Neural cell (in vitro differentiated cells): ENCODE results near the gene SLC6A19. TPM values are rescaled to one million over a fixed set of nuclear protein-coding genes. Genes with fewer than 3 reads are reported as not detected.

Source experiments
- H2AFZ ChIP-seq: fragments of 200-600, 300-800 bp; sonication (generic), shearing (Covaris generic); 2 replicates; pipeline ENCODE4 v1.6.0; 2014; ENCODE audit warnings: low read depth, mild to moderate bottlenecking, antibody characterized with exemption, low read length, moderate library complexity
- H3F3A ChIP-seq: fragments of 200-600 bp; shearing (Covaris generic); 2 replicates; pipeline ENCODE4 v1.6.1; 2016; ENCODE audit warnings: mild to moderate bottlenecking, moderate library complexity, mixed read lengths, antibody characterized with exemption, low read length; ENCODE audit not compliant: insufficient read depth, poor library complexity, severe bottlenecking
- H3K27ac ChIP-seq: fragments of 200-600, 300-800 bp; sonication (generic), shearing (Covaris generic); 2 replicates; pipeline ENCODE4 v1.5.1; 2014; ENCODE audit warnings: mild to moderate bottlenecking, low read length, moderate library complexity
- H3K27me3 ChIP-seq: fragments of 300-800, 200-600 bp; sonication (generic), shearing (Covaris generic); 2 replicates; pipeline ENCODE4 v1.6.0; 2014; ENCODE audit warnings: mild to moderate bottlenecking, low read depth, low read length, moderate library complexity; ENCODE audit not compliant: insufficient read depth
- H3K36me3 ChIP-seq: fragments of 300-800, 200-600 bp; sonication (generic), shearing (Covaris generic); 2 replicates; pipeline ENCODE4 v1.5.1; 2014; ENCODE audit warnings: mild to moderate bottlenecking, antibody characterized with exemption, low read length, moderate library complexity; ENCODE audit not compliant: insufficient read depth
- H3K4me2 ChIP-seq: fragments of 300-800, 200-600 bp; sonication (generic), shearing (Covaris generic); 2 replicates; pipeline ENCODE4 v1.6.0; 2014; ENCODE audit warnings: mild to moderate bottlenecking, low read length
- H3K4me3 ChIP-seq: fragments of 300-800, 200-600 bp; sonication (generic), shearing (Covaris generic); 2 replicates; pipeline ENCODE4 v1.5.1; 2014; ENCODE audit warnings: mild to moderate bottlenecking, low read length, moderate library complexity
- H3K79me2 ChIP-seq: fragments of 200-600 bp; shearing (Covaris generic); replicated peaks from 2 replicates; pipeline ENCODE4 v1.6.0; 2014; ENCODE audit warnings: mild to moderate bottlenecking, low read length, moderate library complexity; ENCODE audit not compliant: insufficient read depth
- H3K9ac ChIP-seq: fragments of 300-800, 200-600 bp; sonication (generic), shearing (Covaris generic); 2 replicates; pipeline ENCODE4 v1.6.1; 2016; ENCODE audit warnings: mild to moderate bottlenecking, low read length, mixed read lengths
- H3K9me2 ChIP-seq: fragments of 200-600 bp; shearing (Covaris generic); 2 replicates; pipeline ENCODE4 v1.6.1; 2016; ENCODE audit warnings: mild to moderate bottlenecking, low read length, mixed read lengths; ENCODE audit not compliant: insufficient read depth
- H3K9me3 ChIP-seq: fragments of 200-600, 300-800 bp; sonication (generic), shearing (Covaris generic); 2 replicates; pipeline ENCODE4 v1.6.1; 2016; ENCODE audit warnings: mild to moderate bottlenecking, mixed run types, low read length, moderate library complexity, mixed read lengths
- H4K20me1 ChIP-seq: fragments of 200-600 bp; shearing (Covaris generic); 2 replicates; pipeline ENCODE4 v1.6.1; 2016; ENCODE audit warnings: mild to moderate bottlenecking, mixed run types; ENCODE audit not compliant: insufficient read depth
- CTCF ChIP-seq: fragments of 450-650 bp; IDR thresholded peaks from 2 replicates; pipeline ENCODE4 v1.5.1; 2014; ENCODE audit warnings: antibody characterized with exemption, mild to moderate bottlenecking, moderate library complexity; ENCODE audit not compliant: poor library complexity, severe bottlenecking
- EP300 ChIP-seq: fragments of 450-650 bp; conservative IDR thresholded peaks from 2 replicates; pipeline ENCODE4 v1.6.1; 2014; ENCODE audit warnings: antibody characterized with exemption, mild to moderate bottlenecking, moderate library complexity; ENCODE audit not compliant: poor library complexity, severe bottlenecking
- EZH2 ChIP-seq: fragments of 200-600, 300-800 bp; shearing (Covaris generic), sonication (generic); IDR thresholded peaks from 2 replicates; pipeline ENCODE4 v1.6.1; 2014; ENCODE audit warnings: antibody characterized with exemption, low read length, borderline replicate concordance, mild to moderate bottlenecking; ENCODE audit not compliant: insufficient read depth, poor library complexity, severe bottlenecking
- MXI1 ChIP-seq: fragments of 450-650 bp; conservative IDR thresholded peaks from 2 replicates; pipeline ENCODE4 v1.6.1; 2014; ENCODE audit warnings: antibody characterized with exemption, mild to moderate bottlenecking; ENCODE audit not compliant: poor library complexity, severe bottlenecking
- POLR2AphosphoS5 ChIP-seq: IDR thresholded peaks from 2 replicates; pipeline ENCODE4 v1.6.1; 2012
- RAD21 ChIP-seq: fragments of 450-650 bp; conservative IDR thresholded peaks from 2 replicates; pipeline ENCODE4 v1.6.1; 2014; ENCODE audit warnings: antibody characterized with exemption, mild to moderate bottlenecking, moderate library complexity
- SMC3 ChIP-seq: fragments of 450-650 bp; conservative IDR thresholded peaks from 2 replicates; pipeline ENCODE4 v1.6.1; 2014; ENCODE audit warnings: antibody characterized with exemption, mild to moderate bottlenecking, moderate library complexity; ENCODE audit not compliant: poor library complexity
- TAF1 ChIP-seq: IDR thresholded peaks from 2 replicates; pipeline ENCODE4 v1.6.1; 2012; ENCODE audit warnings: low read depth
- polyA plus RNA-seq: library from polyadenylated mRNA; depleted of rRNA; stranded (reverse); fragments of >200 nt; gene quantifications from 2 replicates; pipeline ENCODE4 v1.2.3, GENCODE V29; 2014
- TF ChIP-seq, protein P1 (sequence below): IDR thresholded peaks from 2 replicates; pipeline ENCODE4 v1.6.1; 2012; ENCODE audit warnings: borderline replicate concordance

The SLC6A19 gene
- polyA plus RNA-seq, 1 donor from 2014 or later: not detected

- Histone ChIP-seq H2AFZ (no peak overlapping the region), H3K79me2 (no peaks in the 10 kb centered on the region), H3F3A (no peaks in the 10 kb centered on the region), H4K20me1 (no peaks in the 10 kb centered on the region), H3K9ac (no peak overlapping the region), H3K27ac (no peak overlapping the region), H3K4me2 (no peak overlapping the region), H3K4me3 (no peak overlapping the region), H3K9me2 (no peaks in the 10 kb centered on the region), H3K36me3 (no peaks in the 10 kb centered on the region), H3K9me3 (peaks cover 6% of the 10 kb centered on the region), H3K27me3 (no peaks in the 10 kb centered on the region)
- TF ChIP-seq, protein P1, sequence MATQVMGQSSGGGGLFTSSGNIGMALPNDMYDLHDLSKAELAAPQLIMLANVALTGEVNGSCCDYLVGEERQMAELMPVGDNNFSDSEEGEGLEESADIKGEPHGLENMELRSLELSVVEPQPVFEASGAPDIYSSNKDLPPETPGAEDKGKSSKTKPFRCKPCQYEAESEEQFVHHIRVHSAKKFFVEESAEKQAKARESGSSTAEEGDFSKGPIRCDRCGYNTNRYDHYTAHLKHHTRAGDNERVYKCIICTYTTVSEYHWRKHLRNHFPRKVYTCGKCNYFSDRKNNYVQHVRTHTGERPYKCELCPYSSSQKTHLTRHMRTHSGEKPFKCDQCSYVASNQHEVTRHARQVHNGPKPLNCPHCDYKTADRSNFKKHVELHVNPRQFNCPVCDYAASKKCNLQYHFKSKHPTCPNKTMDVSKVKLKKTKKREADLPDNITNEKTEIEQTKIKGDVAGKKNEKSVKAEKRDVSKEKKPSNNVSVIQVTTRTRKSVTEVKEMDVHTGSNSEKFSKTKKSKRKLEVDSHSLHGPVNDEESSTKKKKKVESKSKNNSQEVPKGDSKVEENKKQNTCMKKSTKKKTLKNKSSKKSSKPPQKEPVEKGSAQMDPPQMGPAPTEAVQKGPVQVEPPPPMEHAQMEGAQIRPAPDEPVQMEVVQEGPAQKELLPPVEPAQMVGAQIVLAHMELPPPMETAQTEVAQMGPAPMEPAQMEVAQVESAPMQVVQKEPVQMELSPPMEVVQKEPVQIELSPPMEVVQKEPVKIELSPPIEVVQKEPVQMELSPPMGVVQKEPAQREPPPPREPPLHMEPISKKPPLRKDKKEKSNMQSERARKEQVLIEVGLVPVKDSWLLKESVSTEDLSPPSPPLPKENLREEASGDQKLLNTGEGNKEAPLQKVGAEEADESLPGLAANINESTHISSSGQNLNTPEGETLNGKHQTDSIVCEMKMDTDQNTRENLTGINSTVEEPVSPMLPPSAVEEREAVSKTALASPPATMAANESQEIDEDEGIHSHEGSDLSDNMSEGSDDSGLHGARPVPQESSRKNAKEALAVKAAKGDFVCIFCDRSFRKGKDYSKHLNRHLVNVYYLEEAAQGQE: no peak
- no peak for TF ChIP-seq RAD21
- TF ChIP-seq POLR2AphosphoS5: no peak
- TF ChIP-seq TAF1: no peak
- no peak for TF ChIP-seq EP300
- no peak for TF ChIP-seq SMC3
- TF ChIP-seq MXI1: no peak
- TF ChIP-seq CTCF: no peak
- TF ChIP-seq EZH2: no peak
Measured at GRCh38 chr5:1257841-1258240, 56.4 kb downstream of the SLC6A19 start.

GRCh38 chr5:1259806-1260480 lies 58.5 kb downstream of the SLC6A19 start:
- Histone ChIP-seq H3K27me3 (no peaks in the 10 kb centered on the region), H2AFZ (no peak overlapping the region), H3K4me3 (no peak overlapping the region), H3K79me2 (no peaks in the 10 kb centered on the region), H3K4me2 (no peak overlapping the region), H3K9me3 (peaks cover 8% of the 10 kb centered on the region), H3K9ac (no peak overlapping the region), H3K27ac (no peak overlapping the region), H3K9me2 (no peaks in the 10 kb centered on the region), H4K20me1 (no peaks in the 10 kb centered on the region), H3F3A (no peaks in the 10 kb centered on the region), H3K36me3 (no peaks in the 10 kb centered on the region)
- TF ChIP-seq RAD21: no peak
- no peak for TF ChIP-seq EP300
- TF ChIP-seq TAF1: no peak
- TF ChIP-seq, protein P1: no peak
- no peak for TF ChIP-seq MXI1
- no peak for TF ChIP-seq SMC3
- no peak for TF ChIP-seq POLR2AphosphoS5
- no peak for TF ChIP-seq CTCF
- no peak for TF ChIP-seq EZH2
